Natural killer cell (primary cell): ENCODE data around the gene ANKLE1. TPM values are rescaled to one million over a fixed set of nuclear protein-coding genes. Genes with fewer than 3 reads are reported as not detected.
A peak's percentile ranks its signal among the peaks of the same experiment; 100 is the strongest.

ENCODE experiments used
- ATAC-seq, 3 donors: fragments of 150-1000 bp in 2 of 3; fragments of 200-7000 bp in 1 of 3; cut with Tn5 transposase; 1 replicate in 1 of 3; 2 replicates in 2 of 3; pipeline ENCODE4 v1.10.0; 2021; ENCODE audit warnings: mild to moderate bottlenecking in 2 of 3, moderate library complexity in 2 of 3
- DNase-seq, 2 donors: peaks; one replicate each; pipeline versions ENCODE4 v3.0.0 to v3.0.0-alpha.2; 2013 to 2021; ENCODE audit warnings: mixed read lengths in 1 of 2
- H3K27ac ChIP-seq: one replicate; pipeline ENCODE4 v1.5.1; 2013; ENCODE audit warnings: mild to moderate bottlenecking, low read length
- H3K27me3 ChIP-seq: one replicate; pipeline ENCODE4 v1.6.1; 2013; ENCODE audit warnings: low read length; ENCODE audit not compliant: control insufficient read depth, insufficient read depth
- H3K36me3 ChIP-seq: one replicate; pipeline ENCODE4 v1.6.1; 2013; ENCODE audit warnings: low read length; ENCODE audit not compliant: control insufficient read depth, insufficient read depth
- H3K4me1 ChIP-seq: one replicate; pipeline ENCODE4 v1.6.1; 2013; ENCODE audit warnings: low read length; ENCODE audit not compliant: control insufficient read depth, insufficient read depth
- H3K4me3 ChIP-seq: one replicate; pipeline ENCODE4 v1.5.1; 2013; ENCODE audit warnings: low read length
- H3K9me3 ChIP-seq: one replicate; pipeline ENCODE4 v1.6.1; 2013; ENCODE audit warnings: low read length; ENCODE audit not compliant: control insufficient read depth, insufficient read depth
- H3K27ac Mint-ChIP-seq, 2 donors: one replicate each; pipeline ENCODE4 v1.8.0; 2022; ENCODE audit warnings: mild to moderate bottlenecking in 2 of 2, mixed read lengths in 2 of 2, moderate library complexity in 1 of 2
- H3K27me3 Mint-ChIP-seq, 2 donors: one replicate each; pipeline ENCODE4 v1.8.0; 2022; ENCODE audit warnings: low read depth in 2 of 2, mixed read lengths in 2 of 2
- H3K36me3 Mint-ChIP-seq: one replicate; pipeline ENCODE4 v1.8.0; 2022; ENCODE audit warnings: mixed read lengths
- H3K4me1 Mint-ChIP-seq, 2 donors: one replicate each; pipeline ENCODE4 v1.8.0; 2022; ENCODE audit warnings: mixed read lengths in 2 of 2
- H3K4me3 Mint-ChIP-seq: one replicate; pipeline ENCODE4 v1.8.0; 2022; ENCODE audit warnings: mild to moderate bottlenecking, moderate library complexity, mixed read lengths
- H3K9me3 Mint-ChIP-seq, 2 donors: one replicate each; pipeline ENCODE4 v1.8.0; 2022; ENCODE audit warnings: mixed read lengths in 2 of 2
- CTCF ChIP-seq: fragments of 200-600 bp; IDR thresholded peaks from one replicate; pipeline ENCODE4 v1.8.0; 2022; ENCODE audit warnings: antibody characterized with exemption
- WGBS: methylation state at CpG from one replicate; pipeline ENCODE4 v1.1.7; 2013; ENCODE audit warnings: missing lambda C conversion rate; ENCODE audit not compliant: insufficient coverage; 5-methylcytosine and 5-hydroxymethylcytosine counted together
- intact Hi-C: fragments of 100-400 bp; cut with micrococcal nuclease; formaldehyde crosslinking; loops from one replicate; pipeline ENCODE4 v1.14.2; 2022
- total RNA-seq, 4 donors: library from RNA; stranded (reverse); fragments of 120-200 nt in 1 of 4; gene quantifications; one replicate each; pipeline versions ENCODE4 v1.2.3 to v1.2.4, GENCODE V29; 2013 to 2022

Gene ANKLE1
- total RNA-seq, 3 donors from 2014 or later (not counting 1 experiment from before 2014, with no cell fraction given), result 1.3 to 3.6 (median 2.0) TPM

GRCh38 chr19:17309965-17310461 is 28.3 kb downstream of the ANKLE1 start:
- Histone ChIP-seq H3K4me3 (peak overlapping the region; percentile 76), H3K27me3 (no peaks in the 10 kb centered on the region), H3K36me3 (peaks cover 11% of the 10 kb centered on the region), H3K9me3 (no peaks in the 10 kb centered on the region), H3K27ac (peak overlapping the region; percentile 61), H3K4me1 (peaks cover 31% of the 10 kb centered on the region)
- no peak for ATAC-seq
- peak overlapping the region; percentile 99 for H3K4me3 Mint-ChIP-seq
- no peaks in the 10 kb centered on the region for H3K36me3 Mint-ChIP-seq
- intact Hi-C loops, result loop anchor here (1.0 kb wide), 1 partner anchor 27 kb away; the partner anchor contains the start of gene GTPBP3
- TF ChIP-seq CTCF, result no peak
- H3K4me1 Mint-ChIP-seq, result peaks cover 24 to 41% of the 10 kb centered on the region in 2 donors
- H3K9me3 Mint-ChIP-seq, result no peaks in the 10 kb centered on the region
- no peak for DNase-seq
- H3K27me3 Mint-ChIP-seq, result no peaks in the 10 kb centered on the region
- peak overlapping the region; percentile 92 to 93 for H3K27ac Mint-ChIP-seq
- WGBS, result 6% methylated on average over 20 of the region's 23 CpGs

GRCh38 chr19:17311455-17312188 is 29.9 kb downstream of the ANKLE1 start:
- WGBS, result 87% methylated on average over 11 of the region's 11 CpGs
- peaks cover 19 to 38% of the 10 kb centered on the region in 2 donors for H3K4me1 Mint-ChIP-seq
- DNase-seq (no peak), ATAC-seq (no peak)
- no peaks in the 10 kb centered on the region for H3K36me3 Mint-ChIP-seq
- Histone ChIP-seq H3K36me3 (peaks cover 19% of the 10 kb centered on the region), H3K4me3 (no peak overlapping the region), H3K9me3 (no peaks in the 10 kb centered on the region), H3K27ac (no peak overlapping the region), H3K27me3 (no peaks in the 10 kb centered on the region), H3K4me1 (peaks cover 19% of the 10 kb centered on the region)
- no peak for TF ChIP-seq CTCF
- intact Hi-C loops, result no loop called here
- peak overlapping the region; percentile 67 for H3K4me3 Mint-ChIP-seq
- H3K27ac Mint-ChIP-seq, result peak overlapping the region; percentile 23
- no peaks in the 10 kb centered on the region for H3K9me3 Mint-ChIP-seq
- H3K27me3 Mint-ChIP-seq, result no peaks in the 10 kb centered on the region

- 91% methylated on average over 20 of the region's 20 CpGs for WGBS
- intact Hi-C loops, result no loop called here
- H3K4me3 Mint-ChIP-seq, result no peak overlapping the region
Observed at GRCh38 chr19:17312189-17313113, 30.8 kb downstream of the ANKLE1 start.

More at GRCh38 chr19:17312189-17313113, 30.8 kb downstream of the ANKLE1 start:
- no peak for ATAC-seq
- TF ChIP-seq CTCF, result no peak
- no peaks in the 10 kb centered on the region for H3K27me3 Mint-ChIP-seq
- H3K4me1 Mint-ChIP-seq, result peaks cover 19 to 37% of the 10 kb centered on the region in 2 donors
- Histone ChIP-seq H3K27me3 (no peaks in the 10 kb centered on the region), H3K36me3 (peaks cover 19% of the 10 kb centered on the region), H3K27ac (no peak overlapping the region), H3K9me3 (no peaks in the 10 kb centered on the region), H3K4me3 (no peak overlapping the region), H3K4me1 (peaks cover 16% of the 10 kb centered on the region)
- H3K27ac Mint-ChIP-seq, result peak overlapping the region in 1 of 2 donors; percentile 23
- DNase-seq, result no peak
- H3K36me3 Mint-ChIP-seq, result no peaks in the 10 kb centered on the region
- no peaks in the 10 kb centered on the region for H3K9me3 Mint-ChIP-seq
